ENCODE data around the gene KIFBP. TPM values are rescaled to one million over a fixed set of nuclear protein-coding genes. Genes with fewer than 3 reads are reported as not detected.

The KIFBP gene
- total RNA-seq, 1 experiment from 2014 or later, result 44.7 TPM

GRCh38 chr10:69044546-69044945 is 55.9 kb downstream of the KIFBP start:
- H2AFZ ChIP-seq (ENCODE audit: low read length), result no peak overlapping the region

More at GRCh38 chr10:69044546-69044945, 55.9 kb downstream of the KIFBP start:
- no peak overlapping the region for H4K91ac ChIP-seq (ENCODE audit: insufficient read length, low read depth, low read length)
- WGBS (ENCODE audit: extremely low coverage, insufficient read length, low lambda C conversion rate), result no CpG with 5 or more reads among the region's 1 CpG
- H3K56ac ChIP-seq (ENCODE audit: insufficient read length, low read depth, low read length), result no peak overlapping the region
- TF ChIP-seq CTCF (conservative IDR thresholded peaks at IDR 0.05), result no peak
- H3K9me3 ChIP-seq (ENCODE audit: control insufficient read depth, low read depth, low read length), result no peaks in the 10 kb centered on the region
- H3K9ac ChIP-seq (ENCODE audit: extremely low read depth, insufficient read length, low read length), result no peak overlapping the region
- H3K4me3 Mint-ChIP-seq, result no peak overlapping the region
- H3K79me1 ChIP-seq (ENCODE audit: insufficient read depth, low read depth, low read length, poor library complexity, severe bottlenecking), result no peaks in the 10 kb centered on the region
- H2BK5ac ChIP-seq (ENCODE audit: insufficient read length, low read length), result no peak overlapping the region
- H3K27ac ChIP-seq (ENCODE audit: insufficient read length, low read depth, low read length), result no peak overlapping the region
- H2AK5ac ChIP-seq (ENCODE audit: insufficient read length, low read length), result no peak overlapping the region
- H3K27ac Mint-ChIP-seq, result no peak overlapping the region
- no peak overlapping the region for H3K18ac ChIP-seq (ENCODE audit: insufficient read length, low read depth, low read length)
- no peaks in the 10 kb centered on the region for H3K36me3 Mint-ChIP-seq (ENCODE audit: insufficient read depth in 1 of 3, low read depth in 3 of 3)
- H3K23me2 ChIP-seq (ENCODE audit: insufficient read length, low read depth, low read length, poor library complexity, severe bottlenecking), result no peaks in the 10 kb centered on the region
- no peaks in the 10 kb centered on the region; the same call in 1 of the 2 replicates for H3K27me3 Mint-ChIP-seq (ENCODE audit: low read depth)
- H2BK20ac ChIP-seq (ENCODE audit: low read depth, low read length, poor library complexity, severe bottlenecking), result no peak overlapping the region
- no peak overlapping the region for H3K23ac ChIP-seq (ENCODE audit: insufficient read length, low read depth, low read length)
- H3T11ph ChIP-seq (ENCODE audit: low read length), result no peak overlapping the region
- DNase-seq, result no peak
- H3K4me1 Mint-ChIP-seq, result no peaks in the 10 kb centered on the region
- H3K9me3 Mint-ChIP-seq, result no peaks in the 10 kb centered on the region
- no peaks in the 10 kb centered on the region for H3K4me1 ChIP-seq (ENCODE audit: insufficient read depth, low read length)
- H4K8ac ChIP-seq (replicated peaks; ENCODE audit: insufficient read length, low read depth, low read length), result no peak overlapping the region
- H4K20me1 ChIP-seq (ENCODE audit: control insufficient read depth, insufficient read depth, insufficient read length), result no peaks in the 10 kb centered on the region
- H2BK120ac ChIP-seq (ENCODE audit: low read depth, low read length, poor library complexity, severe bottlenecking), result no peak overlapping the region
- no peak overlapping the region for H4K5ac ChIP-seq (ENCODE audit: insufficient read length, low read depth, low read length)
- no peak overlapping the region for H2BK15ac ChIP-seq (ENCODE audit: low read depth, low read length)
- no peak overlapping the region for H2BK12ac ChIP-seq (ENCODE audit: insufficient read length, low read depth, low read length)
- no peak overlapping the region for H3K14ac ChIP-seq (ENCODE audit: insufficient read depth, low read length)
- H3K27me3 ChIP-seq (ENCODE audit: insufficient read depth, low read length), result no peaks in the 10 kb centered on the region
- no peak overlapping the region for H3K4me2 ChIP-seq (ENCODE audit: insufficient read depth, insufficient read length, low read length)
- no peak overlapping the region for H3K4ac ChIP-seq (ENCODE audit: low read depth, low read length)
- H3K79me2 ChIP-seq (ENCODE audit: insufficient read depth, low read length), result no peaks in the 10 kb centered on the region
